HCT116 (cell line): ENCODE results near the gene HGS. TPM values are rescaled to one million over a fixed set of nuclear protein-coding genes. Genes with fewer than 3 reads are reported as not detected.

Experiments used
- ATAC-seq: fragments of 200-7000 bp; cut with Tn5 transposase; 2 replicates; pipeline ENCODE4 v1.9.1; 2020; ENCODE audit warnings: mild to moderate bottlenecking, moderate library complexity
- BruUV-seq: library from RNA; stranded (reverse); fragments of 400-500 nt; replicated peaks from 2 replicates; lab custom pipeline; 2021; lab: Mats Ljungman, UMichigan
- CTCF ChIA-PET: fragments of 300-600 bp; sonication (Branson Sonifier 250); formaldehyde crosslinking; loops from one replicate; lab custom pipeline; 2021; ENCODE audit warnings: antibody characterized with exemption; lab: Charles Lee
- POLR2A ChIA-PET: fragments of 300-600, 350-600 bp; sonication (Branson Sonifier 250); formaldehyde crosslinking; loops from one replicate; lab custom pipeline; 2021; ENCODE audit warnings: antibody characterized with exemption; lab: Charles Lee
- RAD21 ChIA-PET, 2 experiments: fragments of 300-600 bp; sonication (Branson Sonifier 250); formaldehyde crosslinking; loops; one replicate each; lab custom pipeline; 2023; ENCODE audit warnings: low total read pairs in 2 of 2; ENCODE audit not compliant: uncharacterized antibody in 2 of 2, unreplicated experiment in 2 of 2, low non-redundant PET in 1 of 2; lab: Charles Lee
- DNase-seq: peaks from one replicate; pipeline ENCODE4 v3.0.0-alpha.2; 2010; ENCODE audit warnings: low read depth, low spot score
- H2AFZ ChIP-seq: fragments of 200-600 bp; shearing (Covaris generic), sonication (generic); 2 replicates; pipeline ENCODE4 v1.6.1; 2017; ENCODE audit warnings: low read depth, mixed run types, mixed read lengths, antibody characterized with exemption, low read length; ENCODE audit not compliant: poor library complexity, severe bottlenecking
- H3K27ac ChIP-seq: 2 replicates; pipeline ENCODE4 v1.5.1; 2012; ENCODE audit warnings: low read depth, low read length
- H3K27me3 ChIP-seq: fragments of 200-600 bp; sonication (generic); 2 replicates; pipeline ENCODE4 v1.6.1; 2016; ENCODE audit warnings: mixed run types, low read length, mixed read lengths; ENCODE audit not compliant: insufficient read depth
- H3K36me3 ChIP-seq, 2 experiments: fragments of 200-500 bp in 1 of 2; fragments of 200-600 bp in 1 of 2; sonication (Bioruptor generic) in 1 of 2; sonication (generic) in 1 of 2; 2 replicates each; pipeline versions ENCODE4 v1.5.1 to v1.6.1; 2014 to 2016; ENCODE audit warnings: low read length in 2 of 2, inconsistent platforms in 1 of 2, mixed read lengths in 1 of 2, mixed run types in 1 of 2; ENCODE audit not compliant: insufficient read depth in 2 of 2, control insufficient read depth in 1 of 2
- H3K4me1 ChIP-seq, 2 experiments: fragments of 200-600 bp in 1 of 2; sonication (generic) in 1 of 2; 2 replicates each; pipeline versions ENCODE4 v1.5.1 to v1.6.1; 2012 to 2017; ENCODE audit warnings: low read length in 2 of 2, inconsistent platforms in 1 of 2, mild to moderate bottlenecking in 1 of 2, mixed read lengths in 1 of 2, mixed run types in 1 of 2, moderate library complexity in 1 of 2; ENCODE audit not compliant: insufficient read depth in 2 of 2, control insufficient read depth in 1 of 2
- H3K4me2 ChIP-seq: fragments of 200-600 bp; sonication (generic); 2 replicates; pipeline ENCODE4 v1.6.1; 2017; ENCODE audit warnings: mixed run types, low read length, mixed read lengths
- H3K4me3 ChIP-seq, 2 experiments: fragments of 200-600 bp in 1 of 2; sonication (generic) in 1 of 2; replicated peaks in 1 of 2; 2 replicates each; pipeline ENCODE4 v1.5.1; 2011 to 2016; ENCODE audit warnings: low read length in 2 of 2, control low read depth in 1 of 2, low read depth in 1 of 2, mild to moderate bottlenecking in 1 of 2, mixed read lengths in 1 of 2, mixed run types in 1 of 2
- H3K79me2 ChIP-seq: fragments of 200-600 bp; sonication (generic); 2 replicates; pipeline ENCODE4 v1.6.1; 2017; ENCODE audit warnings: mild to moderate bottlenecking, mixed run types, low read length, moderate library complexity, mixed read lengths; ENCODE audit not compliant: insufficient read depth
- H3K9ac ChIP-seq: fragments of 200-600 bp; sonication (generic); 2 replicates; pipeline ENCODE4 v1.6.1; 2016; ENCODE audit warnings: low read length, mixed read lengths
- H3K9me2 ChIP-seq: fragments of 200-600 bp; sonication (generic), shearing (Covaris generic); 2 replicates; pipeline ENCODE4 v1.6.1; 2017; ENCODE audit warnings: mixed run types, mild to moderate bottlenecking, moderate library complexity; ENCODE audit not compliant: insufficient read depth
- H3K9me3 ChIP-seq, 2 experiments: fragments of 200-500 bp in 1 of 2; fragments of 200-600 bp in 1 of 2; sonication (Bioruptor generic) in 1 of 2; sonication (generic) in 1 of 2; 2 replicates each; pipeline ENCODE4 v1.6.1; 2014 to 2017; ENCODE audit warnings: low read length in 2 of 2, mixed read lengths in 2 of 2, inconsistent platforms in 1 of 2, low read depth in 1 of 2, mild to moderate bottlenecking in 1 of 2, mixed run types in 1 of 2, moderate library complexity in 1 of 2; ENCODE audit not compliant: control insufficient read depth in 1 of 2, insufficient read depth in 1 of 2
- H4K20me1 ChIP-seq: fragments of 200-600 bp; sonication (generic), shearing (Covaris generic); 2 replicates; pipeline ENCODE4 v1.6.1; 2017; ENCODE audit warnings: mixed run types, mild to moderate bottlenecking, moderate library complexity; ENCODE audit not compliant: insufficient read depth
- CBX3 ChIP-seq: IDR thresholded peaks from 2 replicates; pipeline ENCODE4 v1.6.1; 2012; ENCODE audit warnings: low read depth
- EZH2 ChIP-seq: fragments of 200-600 bp; sonication (generic); IDR thresholded peaks from 2 replicates; pipeline ENCODE4 v1.6.1; 2017; ENCODE audit warnings: antibody characterized with exemption, mixed run types
- EZH2phosphoT487 ChIP-seq: fragments of 200-600 bp; IDR thresholded peaks from 2 replicates; pipeline ENCODE4 v1.6.1; 2018; ENCODE audit warnings: antibody characterized with exemption, borderline replicate concordance
- FOSL1 ChIP-seq: IDR thresholded peaks from 2 replicates; pipeline ENCODE4 v1.6.1; 2012; ENCODE audit warnings: low read depth
- JUND ChIP-seq: IDR thresholded peaks from 2 replicates; pipeline ENCODE4 v1.6.1; 2012
- POLR2A ChIP-seq: IDR thresholded peaks from 2 replicates; pipeline ENCODE4 v1.7.0; 2011; ENCODE audit warnings: borderline replicate concordance; ENCODE audit not compliant: insufficient read depth, insufficient read length; ENCODE audit errors: extremely low read depth
- POLR2AphosphoS5 ChIP-seq: IDR thresholded peaks from 2 replicates; pipeline ENCODE4 v1.6.1; 2011; ENCODE audit warnings: mild to moderate bottlenecking, low read depth, low read length, moderate library complexity
- RAD21 ChIP-seq: IDR thresholded peaks from 2 replicates; pipeline ENCODE4 v1.6.1; 2012; ENCODE audit warnings: low read depth, mild to moderate bottlenecking
- REST ChIP-seq: IDR thresholded peaks from 2 replicates; pipeline ENCODE4 v1.6.1; 2012; ENCODE audit warnings: low read depth
- SIN3A ChIP-seq: IDR thresholded peaks from 2 replicates; pipeline ENCODE4 v1.6.1; 2012; ENCODE audit warnings: low read depth
- SP1 ChIP-seq: IDR thresholded peaks from 2 replicates; pipeline ENCODE4 v1.6.1; 2012; ENCODE audit warnings: low read depth
- SRF ChIP-seq: IDR thresholded peaks from 2 replicates; pipeline ENCODE4 v1.6.1; 2012; ENCODE audit warnings: low read depth
- intact Hi-C: fragments of 100-400 bp; cut with micrococcal nuclease; formaldehyde crosslinking; loops from 2 replicates; pipeline ENCODE4 v1.10.0; 2022
- total RNA-seq: library from RNA; stranded (reverse); gene quantifications from one replicate; pipeline ENCODE4 v1.2.1, GENCODE V29; 2021; ENCODE audit not compliant: unreplicated experiment
- TF ChIP-seq, protein P1 (sequence below), 3 experiments: fragments of 200-600 bp in 1 of 3; sonication (generic) in 1 of 3; IDR thresholded peaks in 2 of 3; conservative IDR thresholded peaks in 1 of 3; 2 replicates each; pipeline ENCODE4 v1.5.1; 2012 to 2017; ENCODE audit warnings: low read depth in 2 of 3, low read length in 2 of 3, antibody characterized with exemption in 1 of 3, borderline replicate concordance in 1 of 3, control low read depth in 1 of 3, mild to moderate bottlenecking in 1 of 3, mixed read lengths in 1 of 3, mixed run types in 1 of 3, moderate library complexity in 1 of 3; ENCODE audit not compliant: insufficient read depth in 1 of 3

Gene HGS
- total RNA-seq, 1 experiment from 2014 or later: 231 TPM

DNA sequence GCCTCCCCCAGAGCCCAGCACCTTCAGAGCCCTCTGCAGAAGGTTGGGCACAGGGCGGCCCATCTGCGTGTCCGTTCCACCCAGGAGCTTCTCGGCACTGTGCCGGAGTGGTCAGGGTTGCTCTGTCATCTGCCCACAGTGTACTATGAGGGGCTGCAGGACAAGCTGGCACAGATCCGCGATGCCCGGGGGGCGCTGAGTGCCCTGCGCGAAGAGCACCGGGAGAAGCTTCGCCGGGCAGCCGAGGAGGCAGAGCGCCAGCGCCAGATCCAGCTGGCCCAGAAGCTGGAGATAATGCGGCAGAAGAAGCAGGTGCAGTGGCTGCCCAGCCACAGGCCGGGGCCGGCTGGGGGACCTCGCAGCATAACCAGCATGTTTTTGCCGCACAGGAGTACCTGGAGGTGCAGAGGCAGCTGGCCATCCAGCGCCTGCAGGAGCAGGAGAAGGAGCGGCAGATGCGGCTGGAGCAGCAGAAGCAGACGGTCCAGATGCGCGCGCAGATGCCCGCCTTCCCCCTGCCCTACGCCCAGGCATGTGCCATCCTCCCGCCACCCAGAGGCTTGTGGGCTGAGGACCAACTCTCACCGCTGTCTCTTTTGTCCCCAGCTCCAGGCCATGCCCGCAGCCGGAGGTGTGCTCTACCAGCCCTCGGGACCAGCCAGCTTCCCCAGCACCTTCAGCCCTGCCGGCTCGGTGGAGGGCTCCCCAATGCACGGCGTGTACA is 12.6 kb downstream of the HGS start:
- no peaks in the 10 kb centered on the region for H3K9me2 ChIP-seq
- ATAC-seq: no peak
- H3K79me2 ChIP-seq: peaks cover 84% of the 10 kb centered on the region
- H3K36me3 ChIP-seq: peaks cover 54 to 78% of the 10 kb centered on the region in 2 experiments
- POLR2A ChIA-PET: no interaction called here
- H3K9ac ChIP-seq: no peak overlapping the region
- TSS peak; percentile 17 for BruUV-seq
- DNase-seq: no peak
- TF ChIP-seq POLR2AphosphoS5 (peak; percentile 20), EZH2phosphoT487 (no peak)
- H3K27ac ChIP-seq: peak overlapping the region; percentile 27; the same call in 1 of the 2 replicates
- H4K20me1 ChIP-seq: no peaks in the 10 kb centered on the region
- no peaks in the 10 kb centered on the region for H3K27me3 ChIP-seq
- no peak overlapping the region for H3K4me2 ChIP-seq
- intact Hi-C loops: loop anchor here (10.0 kb wide), 1 partner anchor 142 kb away; the partner anchor contains the start of gene FAAP100
- H2AFZ ChIP-seq: no peak overlapping the region
- peaks cover 3 to 9% of the 10 kb centered on the region in 2 experiments; a peak in 3 of 4 replicates for H3K4me1 ChIP-seq
- no peak overlapping the region for H3K4me3 ChIP-seq
- no peaks in the 10 kb centered on the region for H3K9me3 ChIP-seq
- RAD21 ChIA-PET: no interaction called here
- CTCF ChIA-PET: no interaction called here

DNA sequence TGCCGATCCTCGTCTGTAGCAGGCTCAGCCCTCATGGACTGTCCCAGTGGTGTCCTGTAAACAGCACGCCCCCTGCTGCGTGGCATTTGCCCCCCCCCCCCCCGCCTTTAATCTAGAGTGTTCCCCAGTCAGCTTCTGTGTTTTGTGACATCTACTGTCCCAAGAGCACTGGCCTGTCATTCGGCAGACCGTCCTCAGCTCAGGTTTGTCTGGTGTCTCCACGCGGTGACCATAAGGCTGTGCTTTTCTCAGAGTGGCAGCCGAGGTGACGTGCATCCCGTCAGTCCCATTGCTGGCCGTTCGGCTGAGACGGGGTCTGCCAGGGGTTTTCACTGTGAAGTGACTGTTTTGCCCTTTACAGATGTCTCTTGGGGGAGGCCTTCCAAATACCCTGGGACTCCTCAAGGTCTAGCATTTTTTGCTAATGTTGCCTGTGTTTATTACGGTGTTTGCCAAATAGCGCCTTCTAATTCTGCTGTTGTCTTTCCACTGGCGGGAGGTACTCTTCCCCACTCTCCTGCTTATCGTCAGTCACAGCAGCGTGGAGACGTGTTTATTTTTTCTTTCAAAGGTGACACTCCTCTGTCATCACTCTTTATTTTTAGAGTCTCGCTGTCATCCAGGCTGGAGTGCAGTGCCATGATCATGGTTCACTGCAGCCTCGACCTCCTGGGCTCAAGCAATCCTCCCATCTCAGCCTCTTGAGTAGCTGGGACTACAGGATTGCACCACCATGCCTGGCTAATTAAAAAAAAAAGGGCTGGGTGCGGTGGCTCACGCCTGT is 13.6 kb downstream of the HGS start:
- RAD21 ChIA-PET: no interaction called here
- Histone ChIP-seq H3K36me3 (peaks cover 46 to 71% of the 10 kb centered on the region in 2 experiments), H3K79me2 (peaks cover 84% of the 10 kb centered on the region)

More for the DNA sequence above, 13.6 kb downstream of the HGS start:
- TF ChIP-seq JUND: no peak
- TF ChIP-seq REST: no peak
- no peak for TF ChIP-seq EZH2
- no peak for TF ChIP-seq EZH2phosphoT487
- no peak for TF ChIP-seq SP1
- TF ChIP-seq, protein P1, sequence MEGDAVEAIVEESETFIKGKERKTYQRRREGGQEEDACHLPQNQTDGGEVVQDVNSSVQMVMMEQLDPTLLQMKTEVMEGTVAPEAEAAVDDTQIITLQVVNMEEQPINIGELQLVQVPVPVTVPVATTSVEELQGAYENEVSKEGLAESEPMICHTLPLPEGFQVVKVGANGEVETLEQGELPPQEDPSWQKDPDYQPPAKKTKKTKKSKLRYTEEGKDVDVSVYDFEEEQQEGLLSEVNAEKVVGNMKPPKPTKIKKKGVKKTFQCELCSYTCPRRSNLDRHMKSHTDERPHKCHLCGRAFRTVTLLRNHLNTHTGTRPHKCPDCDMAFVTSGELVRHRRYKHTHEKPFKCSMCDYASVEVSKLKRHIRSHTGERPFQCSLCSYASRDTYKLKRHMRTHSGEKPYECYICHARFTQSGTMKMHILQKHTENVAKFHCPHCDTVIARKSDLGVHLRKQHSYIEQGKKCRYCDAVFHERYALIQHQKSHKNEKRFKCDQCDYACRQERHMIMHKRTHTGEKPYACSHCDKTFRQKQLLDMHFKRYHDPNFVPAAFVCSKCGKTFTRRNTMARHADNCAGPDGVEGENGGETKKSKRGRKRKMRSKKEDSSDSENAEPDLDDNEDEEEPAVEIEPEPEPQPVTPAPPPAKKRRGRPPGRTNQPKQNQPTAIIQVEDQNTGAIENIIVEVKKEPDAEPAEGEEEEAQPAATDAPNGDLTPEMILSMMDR (IDR thresholded peaks at IDR 0.05 in 2 of 3, conservative IDR thresholded peaks at IDR 0.05 in 1 of 3; ENCODE audit: borderline replicate concordance in 1 of 3, insufficient read depth in 1 of 3, low read depth in 2 of 3, low read length in 2 of 3): no peak
- no peak for TF ChIP-seq CBX3
- no peak for TF ChIP-seq SIN3A
- TF ChIP-seq SRF: no peak
- no peak for TF ChIP-seq RAD21
- TF ChIP-seq FOSL1: no peak
- no peak for TF ChIP-seq POLR2AphosphoS5
- TF ChIP-seq POLR2A: no peak
- no peak for DNase-seq
- no peaks in the 10 kb centered on the region for H3K9me3 ChIP-seq
- intact Hi-C loops: loop anchor here (10.0 kb wide), 1 partner anchor 143 kb away; the partner anchor contains the start of gene FAAP100
- H3K9ac ChIP-seq: no peak overlapping the region
- no peak overlapping the region for H3K4me2 ChIP-seq
- H3K9me2 ChIP-seq: no peaks in the 10 kb centered on the region
- H3K27ac ChIP-seq: peak overlapping the region; percentile 27; the same call in 1 of the 2 replicates
- H3K4me1 ChIP-seq: peaks cover 9 to 18% of the 10 kb centered on the region in 2 experiments
- CTCF ChIA-PET: no interaction called here
- H3K27me3 ChIP-seq: no peaks in the 10 kb centered on the region
- no peak overlapping the region for H2AFZ ChIP-seq
- no peaks in the 10 kb centered on the region; the same call in 1 of the 2 replicates for H4K20me1 ChIP-seq
- ATAC-seq: no peak
- H3K4me3 ChIP-seq: no peak overlapping the region
- no TSS peak for BruUV-seq
- POLR2A ChIA-PET: no interaction called here
